H9 (cell line): Measurements from ENCODE around the gene SEMA3G. TPM values are rescaled to one million over a fixed set of nuclear protein-coding genes. Genes with fewer than 3 reads are reported as not detected.
A peak's percentile ranks its signal among the peaks of the same experiment; 100 is the strongest.

Source experiments
- DNase-seq: peaks from one replicate; pipeline ENCODE4 v3.0.0-alpha.2; 2017
- H2AFZ ChIP-seq: one replicate; pipeline ENCODE4 v1.6.1; 2013; ENCODE audit warnings: mild to moderate bottlenecking, low read length, control low read depth, moderate library complexity
- H2AK5ac ChIP-seq: 2 replicates; pipeline ENCODE4 v1.6.1; 2013; ENCODE audit warnings: low read length, control low read depth, mixed read lengths; ENCODE audit not compliant: insufficient read length
- H2BK120ac ChIP-seq: one replicate; pipeline ENCODE4 v1.6.1; 2013; ENCODE audit warnings: low read depth, mild to moderate bottlenecking, low read length, control low read depth, inconsistent platforms; ENCODE audit not compliant: poor library complexity, severe bottlenecking
- H2BK12ac ChIP-seq: 2 replicates; pipeline ENCODE4 v1.6.1; 2013; ENCODE audit warnings: low read length, control low read depth, mixed read lengths, low read depth; ENCODE audit not compliant: insufficient read length
- H2BK15ac ChIP-seq: 2 replicates; pipeline ENCODE4 v1.6.1; 2013; ENCODE audit warnings: low read depth, low read length, control low read depth
- H2BK20ac ChIP-seq: one replicate; pipeline ENCODE4 v1.6.1; 2013; ENCODE audit warnings: low read depth, mild to moderate bottlenecking, low read length, control low read depth, inconsistent platforms; ENCODE audit not compliant: poor library complexity, severe bottlenecking
- H2BK5ac ChIP-seq: 2 replicates; pipeline ENCODE4 v1.6.1; 2013; ENCODE audit warnings: low read length, control low read depth, mixed read lengths; ENCODE audit not compliant: insufficient read length
- H3K14ac ChIP-seq: 2 replicates; pipeline ENCODE4 v1.6.1; 2013; ENCODE audit warnings: low read length, control low read depth; ENCODE audit not compliant: insufficient read depth
- H3K18ac ChIP-seq: 2 replicates; pipeline ENCODE4 v1.6.1; 2013; ENCODE audit warnings: low read depth, mild to moderate bottlenecking, mixed read lengths, low read length, control low read depth; ENCODE audit not compliant: insufficient read length
- H3K23ac ChIP-seq: 2 replicates; pipeline ENCODE4 v1.6.1; 2013; ENCODE audit warnings: low read length, control low read depth, mixed read lengths, low read depth; ENCODE audit not compliant: insufficient read length
- H3K23me2 ChIP-seq: 2 replicates; pipeline ENCODE4 v1.6.1; 2013; ENCODE audit warnings: low read depth, mild to moderate bottlenecking, mixed read lengths, low read length, control low read depth; ENCODE audit not compliant: insufficient read length, poor library complexity, severe bottlenecking
- H3K27ac ChIP-seq: 2 replicates; pipeline ENCODE4 v1.5.1; 2013; ENCODE audit warnings: low read length, control low read depth, mixed read lengths, low read depth; ENCODE audit not compliant: insufficient read length
- H3K27me3 ChIP-seq: 2 replicates; pipeline ENCODE4 v1.6.1; 2013; ENCODE audit warnings: low read length, control low read depth, inconsistent platforms; ENCODE audit not compliant: insufficient read depth
- H3K4ac ChIP-seq: 2 replicates; pipeline ENCODE4 v1.6.1; 2013; ENCODE audit warnings: low read depth, mild to moderate bottlenecking, control low read depth, inconsistent platforms, low read length, moderate library complexity
- H3K4me1 ChIP-seq: 2 replicates; pipeline ENCODE4 v1.6.1; 2013; ENCODE audit warnings: low read length, control low read depth, inconsistent platforms; ENCODE audit not compliant: insufficient read depth
- H3K4me2 ChIP-seq: 2 replicates; pipeline ENCODE4 v1.6.1; 2013; ENCODE audit warnings: low read length, control low read depth, mixed read lengths; ENCODE audit not compliant: insufficient read length, insufficient read depth
- H3K56ac ChIP-seq: 2 replicates; pipeline ENCODE4 v1.6.1; 2013; ENCODE audit warnings: low read depth, mild to moderate bottlenecking, mixed read lengths, low read length, control low read depth; ENCODE audit not compliant: insufficient read length
- H3K79me1 ChIP-seq: 2 replicates; pipeline ENCODE4 v1.6.1; 2013; ENCODE audit warnings: low read depth, mild to moderate bottlenecking, moderate library complexity, low read length, control low read depth, inconsistent platforms; ENCODE audit not compliant: insufficient read depth, poor library complexity, severe bottlenecking
- H3K79me2 ChIP-seq: 2 replicates; pipeline ENCODE4 v1.6.1; 2013; ENCODE audit warnings: low read length, control low read depth, inconsistent platforms; ENCODE audit not compliant: insufficient read depth
- H3K9ac ChIP-seq: 2 replicates; pipeline ENCODE4 v1.6.1; 2013; ENCODE audit warnings: low read length, control low read depth, mixed read lengths; ENCODE audit not compliant: insufficient read length; ENCODE audit errors: extremely low read depth
- H3K9me3 ChIP-seq: one replicate; pipeline ENCODE4 v1.6.1; 2013; ENCODE audit warnings: low read depth, low read length, inconsistent platforms; ENCODE audit not compliant: control insufficient read depth
- H3T11ph ChIP-seq: one replicate; pipeline ENCODE4 v1.6.1; 2013; ENCODE audit warnings: mild to moderate bottlenecking, low read length, control low read depth, inconsistent platforms
- H4K20me1 ChIP-seq: one replicate; pipeline ENCODE4 v1.6.1; 2013; ENCODE audit not compliant: control insufficient read depth, insufficient read length, insufficient read depth
- H4K5ac ChIP-seq: 2 replicates; pipeline ENCODE4 v1.6.1; 2013; ENCODE audit warnings: low read depth, mild to moderate bottlenecking, mixed read lengths, low read length, control low read depth; ENCODE audit not compliant: insufficient read length
- H4K8ac ChIP-seq: replicated peaks from 2 replicates; pipeline ENCODE4 v1.6.1; 2013; ENCODE audit warnings: low read length, control low read depth, mixed read lengths, low read depth; ENCODE audit not compliant: insufficient read length
- H4K91ac ChIP-seq: 2 replicates; pipeline ENCODE4 v1.6.1; 2013; ENCODE audit warnings: low read depth, mild to moderate bottlenecking, moderate library complexity, mixed read lengths, low read length, control low read depth; ENCODE audit not compliant: insufficient read length
- H3K27ac Mint-ChIP-seq, 3 experiments: 2 replicates in 2 of 3; 3 replicates in 1 of 3; pipeline ENCODE4 v1.8.0; 2020 to 2021; ENCODE audit warnings: mixed read lengths in 3 of 3, mild to moderate bottlenecking in 1 of 3, moderate library complexity in 1 of 3
- H3K27me3 Mint-ChIP-seq: 2 replicates; pipeline ENCODE4 v1.8.0; 2021; ENCODE audit warnings: low read depth, mild to moderate bottlenecking, moderate library complexity, mixed read lengths
- H3K36me3 Mint-ChIP-seq, 3 experiments: 2 replicates in 2 of 3; 3 replicates in 1 of 3; pipeline ENCODE4 v1.8.0; 2020 to 2021; ENCODE audit warnings: low read depth in 3 of 3, mixed read lengths in 3 of 3; ENCODE audit not compliant: insufficient read depth in 1 of 3
- H3K4me1 Mint-ChIP-seq, 2 experiments: 2 replicates each; pipeline ENCODE4 v1.8.0; 2020; ENCODE audit warnings: mixed read lengths in 2 of 2
- H3K4me3 Mint-ChIP-seq, 2 experiments: 2 replicates in 1 of 2; 3 replicates in 1 of 2; pipeline ENCODE4 v1.8.0; 2020 to 2021; ENCODE audit warnings: mild to moderate bottlenecking in 2 of 2, mixed read lengths in 2 of 2, moderate library complexity in 1 of 2
- H3K9me3 Mint-ChIP-seq, 2 experiments: 2 replicates in 1 of 2; 3 replicates in 1 of 2; pipeline ENCODE4 v1.8.0; 2020; ENCODE audit warnings: mild to moderate bottlenecking in 2 of 2, mixed read lengths in 2 of 2, moderate library complexity in 1 of 2
- WGBS: extraction: QIAGEN DNeasy Blood & Tissue Kit; methylation state at CpG from one replicate; pipeline ENCODE4 v1.1.7; 2013; ENCODE audit warnings: missing lambda C conversion rate, low lambda C conversion rate, mixed read lengths; ENCODE audit not compliant: insufficient read length; ENCODE audit errors: extremely low coverage; 5-methylcytosine and 5-hydroxymethylcytosine counted together
- total RNA-seq: library from RNA; stranded (reverse); gene quantifications from 2 replicates; pipeline ENCODE4 v1.2.1, GENCODE V29; 2021
- TF ChIP-seq, protein P1 (sequence below): fragments of 200-600 bp; sonication (generic); conservative IDR thresholded peaks from 3 replicates; pipeline ENCODE4 v1.8.0; 2021; ENCODE audit warnings: antibody characterized with exemption, mild to moderate bottlenecking

The SEMA3G gene
- total RNA-seq, 1 experiment from 2014 or later, result 2.4 TPM

GRCh38 chr3:52494445-52494844 lies 49.5 kb upstream of the SEMA3G start:
- TF ChIP-seq, protein P1, sequence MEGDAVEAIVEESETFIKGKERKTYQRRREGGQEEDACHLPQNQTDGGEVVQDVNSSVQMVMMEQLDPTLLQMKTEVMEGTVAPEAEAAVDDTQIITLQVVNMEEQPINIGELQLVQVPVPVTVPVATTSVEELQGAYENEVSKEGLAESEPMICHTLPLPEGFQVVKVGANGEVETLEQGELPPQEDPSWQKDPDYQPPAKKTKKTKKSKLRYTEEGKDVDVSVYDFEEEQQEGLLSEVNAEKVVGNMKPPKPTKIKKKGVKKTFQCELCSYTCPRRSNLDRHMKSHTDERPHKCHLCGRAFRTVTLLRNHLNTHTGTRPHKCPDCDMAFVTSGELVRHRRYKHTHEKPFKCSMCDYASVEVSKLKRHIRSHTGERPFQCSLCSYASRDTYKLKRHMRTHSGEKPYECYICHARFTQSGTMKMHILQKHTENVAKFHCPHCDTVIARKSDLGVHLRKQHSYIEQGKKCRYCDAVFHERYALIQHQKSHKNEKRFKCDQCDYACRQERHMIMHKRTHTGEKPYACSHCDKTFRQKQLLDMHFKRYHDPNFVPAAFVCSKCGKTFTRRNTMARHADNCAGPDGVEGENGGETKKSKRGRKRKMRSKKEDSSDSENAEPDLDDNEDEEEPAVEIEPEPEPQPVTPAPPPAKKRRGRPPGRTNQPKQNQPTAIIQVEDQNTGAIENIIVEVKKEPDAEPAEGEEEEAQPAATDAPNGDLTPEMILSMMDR, result 0 out of 3 replicates have a peak, but pooled peaks have one; percentile 22
- Mint-ChIP-seq H3K4me1 (peaks cover 8 to 16% of the 10 kb centered on the region in 2 experiments), H3K4me3 (no peak overlapping the region; a peak in 1 of 5 replicates), H3K9me3 (no peaks in the 10 kb centered on the region), H3K27me3 (no peaks in the 10 kb centered on the region), H3K27ac (peak overlapping the region; percentile 19 to 95 (median 49); a peak in 2 of 7 replicates), H3K36me3 (peaks cover 11 to 35% (median 35%) of the 10 kb centered on the region in 3 experiments)
- Histone ChIP-seq H4K5ac (no peak overlapping the region), H3K9me3 (no peaks in the 10 kb centered on the region), H2BK120ac (no peak overlapping the region), H4K20me1 (no peaks in the 10 kb centered on the region), H3K79me1 (no peaks in the 10 kb centered on the region), H2BK15ac (no peak overlapping the region), H3K9ac (no peak overlapping the region), H4K8ac (no peak overlapping the region), H3K4ac (no peak overlapping the region), H3K4me2 (no peak overlapping the region), H2BK5ac (no peak overlapping the region), H3K18ac (no peak overlapping the region), H2AK5ac (no peak overlapping the region), H2BK20ac (no peak overlapping the region), H4K91ac (no peak overlapping the region), H3K27me3 (no peaks in the 10 kb centered on the region), H2AFZ (no peak overlapping the region), H3K27ac (no peak overlapping the region), H3T11ph (no peak overlapping the region), H2BK12ac (no peak overlapping the region), H3K79me2 (no peaks in the 10 kb centered on the region), H3K14ac (no peak overlapping the region), H3K23ac (no peak overlapping the region), H3K56ac (no peak overlapping the region), H3K23me2 (no peaks in the 10 kb centered on the region), H3K4me1 (no peaks in the 10 kb centered on the region)
- WGBS, result no CpG with 5 or more reads among the region's 7 CpGs
- no peak for DNase-seq
